HPDE6-E6E7 (cell line): ENCODE results near the gene RBMX.

ENCODE experiments used
- DNase-seq: peaks from one replicate; pipeline ENCODE4 v3.0.0; 2011; ENCODE audit warnings: missing footprints; ENCODE audit errors: extremely low spot score

Gene RBMX

DNA sequence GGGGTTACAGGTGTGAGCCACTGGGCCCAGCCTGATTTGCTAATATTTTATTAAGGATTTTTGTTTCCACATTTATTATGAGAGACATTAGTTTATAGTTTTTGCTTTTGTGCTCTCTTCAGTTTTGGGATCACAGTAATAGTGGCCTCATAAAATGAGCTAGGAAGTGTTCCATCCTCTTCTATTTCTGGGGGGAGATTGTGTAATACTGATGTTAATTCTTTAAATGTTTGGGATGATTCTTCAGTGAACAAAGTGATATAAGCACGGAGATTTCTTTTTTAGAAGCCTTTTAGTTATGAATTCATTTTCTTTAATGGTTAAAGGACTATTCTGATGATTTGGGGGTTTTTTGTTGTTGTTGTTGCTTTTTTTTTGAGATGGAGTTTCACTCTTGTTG lies 41.3 kb downstream of the RBMX start:
- no peak for DNase-seq

- DNase-seq: no peak
Observed at GRCh38 chrX:136835761-136836160, 44.8 kb downstream of the RBMX start.

GRCh38 chrX:136829413-136829812 lies 51.1 kb downstream of the RBMX start:
- DNase-seq: no peak

DNA sequence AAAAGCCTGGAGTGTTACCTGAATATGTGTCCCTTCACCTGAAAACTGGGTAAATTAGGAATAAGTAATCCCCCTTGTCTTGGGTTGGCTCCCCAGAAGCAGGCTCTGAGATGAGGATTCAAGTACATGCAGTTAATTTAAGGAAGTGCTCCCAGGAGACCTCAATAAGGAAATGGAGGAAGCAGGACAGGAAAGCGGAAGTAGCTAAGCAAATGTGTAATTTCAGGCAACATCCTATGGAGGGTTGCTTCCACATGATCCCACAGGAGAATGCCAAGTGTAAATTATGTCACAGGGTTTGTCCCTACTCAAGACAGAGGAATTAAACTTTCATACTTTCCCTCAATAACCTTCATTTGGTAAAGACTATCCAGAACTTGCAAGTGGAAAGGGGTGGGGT lies 51.7 kb downstream of the RBMX start:
- DNase-seq: no peak

DNA sequence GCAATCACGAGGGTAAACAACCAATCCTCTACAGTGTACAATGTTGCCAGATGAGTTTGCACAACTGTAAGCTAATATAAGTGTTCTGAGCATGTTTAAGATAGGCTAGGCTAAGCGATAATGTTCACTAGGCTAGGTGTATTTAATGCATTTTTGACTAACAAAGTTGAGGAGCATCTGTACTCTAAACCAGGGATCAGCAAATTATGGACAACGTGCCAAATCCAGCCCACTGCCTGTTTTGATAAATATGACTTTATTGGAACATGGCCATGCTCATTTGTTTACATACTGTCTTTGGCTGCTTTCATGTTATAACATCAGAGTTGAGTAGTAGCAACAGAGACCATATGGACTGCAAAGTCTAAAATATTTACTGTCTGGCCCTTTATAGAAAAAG lies 53.5 kb downstream of the RBMX start:
- DNase-seq: no peak

GRCh38 chrX:136825771-136826170 lies 54.8 kb downstream of the RBMX start:
- no peak for DNase-seq
